Mucosa of descending colon (tissue), 3 donors: ENCODE data around the gene CXXC5. TPM values are rescaled to one million over a fixed set of nuclear protein-coding genes. Genes with fewer than 3 reads are reported as not detected.

Experiments
- ATAC-seq: fragments of 200-7000 bp; cut with Tn5 transposase; one replicate; pipeline ENCODE4 v1.9.1; 2020; ENCODE audit warnings: mild to moderate bottlenecking, moderate library complexity
- DNase-seq, 3 donors: peaks; one replicate each; pipeline ENCODE4 v3.0.0-alpha.2; 2020
- H3K36me3 ChIP-seq: fragments of 200-600 bp; one replicate; pipeline ENCODE4 v1.8.0; 2021; ENCODE audit warnings: low read depth, mild to moderate bottlenecking
- H3K4me1 ChIP-seq: fragments of 200-600 bp; one replicate; pipeline ENCODE4 v1.8.0; 2021; ENCODE audit warnings: low read depth, mild to moderate bottlenecking
- H3K4me3 ChIP-seq: fragments of 200-600 bp; one replicate; pipeline ENCODE4 v1.8.0; 2021; ENCODE audit warnings: mild to moderate bottlenecking
- H3K9me3 ChIP-seq: fragments of 200-600 bp; one replicate; pipeline ENCODE4 v1.8.0; 2021; ENCODE audit warnings: mild to moderate bottlenecking
- CTCF ChIP-seq: fragments of 200-600 bp; IDR thresholded peaks from one replicate; pipeline ENCODE4 v1.8.0; 2022; ENCODE audit warnings: antibody characterized with exemption, mild to moderate bottlenecking
- intact Hi-C, 2 donors: fragments of 100-400 bp; cut with DNase I in 1 of 2; cut with micrococcal nuclease in 1 of 2; formaldehyde crosslinking; loops; one replicate each; pipeline versions ENCODE4 v1.11.0 to v1.11.1; 2022; cut with DNase I, micrococcal nuclease
- total RNA-seq, 3 donors: library from RNA; stranded (reverse); fragmentation: NEBNext Ultra II Directional in 2 of 3; extraction: Animal tissue kit (Norgen Biotek cat#: 25700) in 2 of 3; gene quantifications; one replicate each; pipeline versions ENCODE4 v1.2.1 to v1.2.4, GENCODE V29; 2021 to 2023
- donor health status: DM: no; HTN: no; CAD: no; lungs with moderate emphysema.
- donor health status: DM: no; HTN: no; CAD: no.
- donor health status: DM: no; HTN: yes; CAD: no.

The CXXC5 gene
- total RNA-seq, 3 donors from 2014 or later, result 28.1 to 31.0 (median 28.3) TPM

GRCh38 chr5:139696167-139696893 is 48.2 kb downstream of the CXXC5 start:
- no peak for DNase-seq
- peaks cover 18% of the 10 kb centered on the region for H3K4me1 ChIP-seq
- TF ChIP-seq CTCF, result no peak
- no peaks in the 10 kb centered on the region for H3K36me3 ChIP-seq
- H3K4me3 ChIP-seq, result no peak overlapping the region
- H3K9me3 ChIP-seq, result no peaks in the 10 kb centered on the region
- intact Hi-C loops, result loop anchor here in 1 of 2 donors (10.0 kb wide), 1 partner anchor 62 kb away; no protein-coding TSS in a partner anchor
- ATAC-seq, result no peak

GRCh38 chr5:139696894-139697658 is 48.9 kb downstream of the CXXC5 start:
- peak; percentile 68 to 78 (median 71) for DNase-seq
- Histone ChIP-seq H3K36me3 (no peaks in the 10 kb centered on the region), H3K4me1 (peaks cover 20% of the 10 kb centered on the region), H3K9me3 (no peaks in the 10 kb centered on the region), H3K4me3 (no peak overlapping the region)
- intact Hi-C loops, result loop anchor here in 1 of 2 donors (10.0 kb wide), 1 partner anchor 62 kb away; no protein-coding TSS in a partner anchor
- no peak for TF ChIP-seq CTCF
- ATAC-seq, result peak; percentile 61

- no peak for TF ChIP-seq CTCF
- intact Hi-C loops, result loop anchor here in 1 of 2 donors (10.0 kb wide), 1 partner anchor 64 kb away; no protein-coding TSS in a partner anchor
- peak; percentile 14 for ATAC-seq
- no peak overlapping the region for H3K4me3 ChIP-seq
- H3K9me3 ChIP-seq, result no peaks in the 10 kb centered on the region
- H3K4me1 ChIP-seq, result peaks cover 20% of the 10 kb centered on the region
- peak; percentile 74 to 80 (median 78) for DNase-seq
- H3K36me3 ChIP-seq, result no peaks in the 10 kb centered on the region
These were observed 50.5 kb downstream of the CXXC5 start for GRCh38 chr5:139698490-139699146.

GRCh38 chr5:139699351-139699750 is 51.2 kb downstream of the CXXC5 start:
- ATAC-seq, result no peak
- Histone ChIP-seq H3K9me3 (no peaks in the 10 kb centered on the region), H3K4me1 (peaks cover 20% of the 10 kb centered on the region), H3K36me3 (no peaks in the 10 kb centered on the region), H3K4me3 (no peak overlapping the region)
- intact Hi-C loops, result loop anchor here in 1 of 2 donors (10.0 kb wide), 1 partner anchor 65 kb away; no protein-coding TSS in a partner anchor
- no peak for TF ChIP-seq CTCF
- peak in 1 of 3 donors; percentile 24 for DNase-seq

GRCh38 chr5:139700711-139701055 is 52.5 kb downstream of the CXXC5 start:
- intact Hi-C loops, result no loop called here
- TF ChIP-seq CTCF, result no peak
- no peak overlapping the region for H3K4me3 ChIP-seq
- H3K4me1 ChIP-seq, result peaks cover 20% of the 10 kb centered on the region
- DNase-seq (no peak), ATAC-seq (no peak)
- no peaks in the 10 kb centered on the region for H3K9me3 ChIP-seq
- H3K36me3 ChIP-seq, result no peaks in the 10 kb centered on the region
